Measurements from ENCODE around the gene FAM72A.
"Not testable (repeated sequence)": the region's sequence is repeated elsewhere in the genome, so short reads cannot be mapped to it uniquely, and the experiment has no call there.

FAM72A gene

GRCh38 chr1:206175459-206176113 is 27.1 kb downstream of the FAM72A start:
- not testable (repeated sequence) for H3K4me3 ChIP-seq (replicated peaks; ENCODE audit: low read depth, low read length)
- DNase-seq (ENCODE audit: low read depth): peak; percentile 30
- peak; percentile 13 for TF ChIP-seq CTCF (IDR thresholded peaks at IDR 0.05; ENCODE audit: low read length, missing control alignments)

- peak; percentile 24 for TF ChIP-seq CTCF (IDR thresholded peaks at IDR 0.05; ENCODE audit: low read length, missing control alignments)
- not testable (repeated sequence) for H3K4me3 ChIP-seq (replicated peaks; ENCODE audit: low read depth, low read length)
- peak; percentile 35 for DNase-seq (ENCODE audit: low read depth)
These were observed 28.3 kb downstream of the FAM72A start for GRCh38 chr1:206174182-206174868.

GRCh38 chr1:206173110-206173719 is 29.4 kb downstream of the FAM72A start:
- not testable (repeated sequence) for H3K4me3 ChIP-seq (replicated peaks; ENCODE audit: low read depth, low read length); DNase-seq (ENCODE audit: low read depth)

- not testable (repeated sequence) for H3K4me3 ChIP-seq (replicated peaks; ENCODE audit: low read depth, low read length)
- DNase-seq (ENCODE audit: low read depth): peak; percentile 69
These were observed 32.8 kb downstream of the FAM72A start for GRCh38 chr1:206169794-206170193.

- not testable (repeated sequence) for DNase-seq (ENCODE audit: low read depth); H3K4me3 ChIP-seq (replicated peaks; ENCODE audit: low read depth, low read length)
These were observed 35.1 kb downstream of the FAM72A start for GRCh38 chr1:206167350-206168029.

GRCh38 chr1:206145771-206146290 is 56.8 kb downstream of the FAM72A start:
- no peak for DNase-seq (ENCODE audit: low read depth)
- H3K4me3 ChIP-seq (replicated peaks; ENCODE audit: low read depth, low read length): no peak overlapping the region
- TF ChIP-seq CTCF (IDR thresholded peaks at IDR 0.05; ENCODE audit: low read length, missing control alignments): no peak

GRCh38 chr1:206144605-206145004 is 58.0 kb downstream of the FAM72A start:
- TF ChIP-seq CTCF (IDR thresholded peaks at IDR 0.05; ENCODE audit: low read length, missing control alignments): no peak
- DNase-seq (ENCODE audit: low read depth): no peak
- H3K4me3 ChIP-seq (replicated peaks; ENCODE audit: low read depth, low read length): no peak overlapping the region

GRCh38 chr1:206143537-206144172 is 59.0 kb downstream of the FAM72A start:
- H3K4me3 ChIP-seq (replicated peaks; ENCODE audit: low read depth, low read length): no peak overlapping the region
- TF ChIP-seq CTCF (IDR thresholded peaks at IDR 0.05; ENCODE audit: low read length, missing control alignments): no peak
- DNase-seq (ENCODE audit: low read depth): no peak

Data from fibroblast of pulmonary artery (primary cell).